ENCODE data around the gene AK8.

AK8 gene

DNA sequence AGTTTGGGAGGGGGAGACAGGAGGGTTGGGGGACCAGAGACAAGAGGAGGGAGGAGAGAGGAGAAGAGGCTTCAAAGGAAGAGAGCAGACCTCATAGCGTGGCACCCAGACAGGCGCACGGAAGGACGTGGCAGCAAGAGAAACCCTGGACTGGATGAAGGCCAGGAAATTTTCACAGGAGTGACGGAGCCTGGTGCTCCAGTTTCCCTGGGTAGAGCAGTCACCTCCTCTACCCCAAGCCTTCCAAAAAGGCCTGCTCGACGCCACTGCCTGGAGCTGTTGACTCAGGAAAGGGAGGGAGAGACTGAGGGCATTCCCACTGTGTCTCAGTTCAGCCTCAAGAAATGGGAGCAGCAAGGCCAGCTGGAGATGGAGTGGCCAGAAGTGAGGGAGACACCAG lies 19.3 kb downstream of the AK8 start:
- TF ChIP-seq NFRKB (IDR thresholded peaks at IDR 0.05), result no peak
- no peak for TF ChIP-seq HDGF (IDR thresholded peaks at IDR 0.05; ENCODE audit: borderline replicate concordance)
- no peak for TF ChIP-seq ZNF384 (IDR thresholded peaks at IDR 0.05)
- no peak for TF ChIP-seq BHLHE40 (IDR thresholded peaks at IDR 0.05; ENCODE audit: borderline replicate concordance)
- no peak for TF ChIP-seq PKNOX1 (IDR thresholded peaks at IDR 0.05)
- no peak for TF ChIP-seq ELF4 (IDR thresholded peaks at IDR 0.05)
- POLR2A ChIA-PET, result no interaction called here
- DNase-seq (ENCODE audit: extremely low spot score), result no peak
- CTCF ChIA-PET, result no interaction called here

GRCh38 chr9:132857616-132858342 lies 20.3 kb downstream of the AK8 start:
- POLR2A ChIA-PET, result no interaction called here
- TF ChIP-seq LEF1 (IDR thresholded peaks at IDR 0.05; ENCODE audit: borderline replicate concordance), result no peak
- 0 out of 2 replicates have a peak, but pooled peaks have one; percentile 23 for TF ChIP-seq PKNOX1 (IDR thresholded peaks at IDR 0.05)
- DNase-seq (ENCODE audit: extremely low spot score), result no peak
- CTCF ChIA-PET, result no interaction called here

GRCh38 chr9:132857031-132857430 lies 21.1 kb downstream of the AK8 start:
- no peak for TF ChIP-seq LEF1 (IDR thresholded peaks at IDR 0.05; ENCODE audit: borderline replicate concordance)
- TF ChIP-seq FOXA1 (IDR thresholded peaks at IDR 0.05), result no peak
- TF ChIP-seq CTBP1 (IDR thresholded peaks at IDR 0.05; ENCODE audit: borderline replicate concordance), result no peak
- TF ChIP-seq FOXK2 (IDR thresholded peaks at IDR 0.05), result no peak
- no peak for TF ChIP-seq ARNT (IDR thresholded peaks at IDR 0.05)
- no peak for TF ChIP-seq TARDBP (IDR thresholded peaks at IDR 0.05)
- no peak for TF ChIP-seq HDGF (IDR thresholded peaks at IDR 0.05; ENCODE audit: borderline replicate concordance)
- TF ChIP-seq SP1 (IDR thresholded peaks at IDR 0.05), result no peak
- no peak for TF ChIP-seq SUZ12 (IDR thresholded peaks at IDR 0.05)
- no peak for TF ChIP-seq BHLHE40 (IDR thresholded peaks at IDR 0.05; ENCODE audit: borderline replicate concordance)
- TF ChIP-seq L3MBTL2 (conservative IDR thresholded peaks at IDR 0.05), result no peak
- TF ChIP-seq ELF4 (IDR thresholded peaks at IDR 0.05), result no peak
- no peak for TF ChIP-seq FOXM1 (IDR thresholded peaks at IDR 0.05; ENCODE audit: borderline replicate concordance)
- no peak for TF ChIP-seq NFRKB (IDR thresholded peaks at IDR 0.05)
- TF ChIP-seq PKNOX1 (IDR thresholded peaks at IDR 0.05), result no peak
- TF ChIP-seq ZNF384 (IDR thresholded peaks at IDR 0.05), result no peak
- DNase-seq (ENCODE audit: extremely low spot score), result no peak
- ChIA-PET POLR2A (no interaction called here), CTCF (no interaction called here)

DNA sequence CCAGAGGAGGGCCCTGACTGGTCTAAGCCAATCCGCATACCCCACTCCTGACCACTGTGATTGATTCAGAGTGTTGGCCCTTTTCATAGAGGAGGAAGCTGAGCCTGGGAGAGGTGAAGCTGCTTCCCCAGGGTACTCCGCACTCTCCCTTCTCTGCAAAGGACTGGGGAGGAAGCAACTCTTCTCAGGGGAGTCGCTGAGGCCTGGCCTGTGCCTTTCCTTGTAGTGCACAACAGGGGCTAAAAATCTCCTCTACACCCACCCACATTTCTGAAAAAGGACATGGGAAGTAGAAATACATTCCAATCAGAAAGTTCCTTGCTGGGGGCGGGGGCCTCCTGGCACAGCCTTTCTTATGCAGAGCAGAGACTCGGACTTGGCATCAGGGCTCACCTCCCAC lies 22.2 kb downstream of the AK8 start:
- POLR2A ChIA-PET, result no interaction called here
- CTCF ChIA-PET, result no interaction called here
- DNase-seq (ENCODE audit: extremely low spot score), result no peak
- TF ChIP-seq CTBP1 (IDR thresholded peaks at IDR 0.05; ENCODE audit: borderline replicate concordance) (no peak), FOXK2 (IDR thresholded peaks at IDR 0.05) (no peak), BHLHE40 (IDR thresholded peaks at IDR 0.05; ENCODE audit: borderline replicate concordance) (no peak), SP1 (IDR thresholded peaks at IDR 0.05) (no peak), FOXM1 (IDR thresholded peaks at IDR 0.05; ENCODE audit: borderline replicate concordance) (no peak), ARNT (IDR thresholded peaks at IDR 0.05) (no peak), TARDBP (IDR thresholded peaks at IDR 0.05) (no peak), PKNOX1 (IDR thresholded peaks at IDR 0.05) (no peak), L3MBTL2 (conservative IDR thresholded peaks at IDR 0.05) (no peak), HDGF (IDR thresholded peaks at IDR 0.05; ENCODE audit: borderline replicate concordance) (no peak), SUZ12 (IDR thresholded peaks at IDR 0.05) (no peak)

- ChIA-PET POLR2A (no interaction called here), CTCF (no interaction called here)
- DNase-seq (ENCODE audit: extremely low spot score), result no peak
- TF ChIP-seq NFRKB (IDR thresholded peaks at IDR 0.05), result no peak
- no peak for TF ChIP-seq ZNF384 (IDR thresholded peaks at IDR 0.05)
- no peak for TF ChIP-seq BHLHE40 (IDR thresholded peaks at IDR 0.05; ENCODE audit: borderline replicate concordance)
- no peak for TF ChIP-seq FOXK2 (IDR thresholded peaks at IDR 0.05)
- TF ChIP-seq FOXM1 (IDR thresholded peaks at IDR 0.05; ENCODE audit: borderline replicate concordance), result no peak
- no peak for TF ChIP-seq L3MBTL2 (conservative IDR thresholded peaks at IDR 0.05)
- no peak for TF ChIP-seq SP1 (IDR thresholded peaks at IDR 0.05)
- no peak for TF ChIP-seq CTBP1 (IDR thresholded peaks at IDR 0.05; ENCODE audit: borderline replicate concordance)
- TF ChIP-seq PKNOX1 (IDR thresholded peaks at IDR 0.05), result no peak
- no peak for TF ChIP-seq SUZ12 (IDR thresholded peaks at IDR 0.05)
- no peak for TF ChIP-seq ELF4 (IDR thresholded peaks at IDR 0.05)
- TF ChIP-seq LEF1 (IDR thresholded peaks at IDR 0.05; ENCODE audit: borderline replicate concordance), result no peak
- no peak for TF ChIP-seq HDGF (IDR thresholded peaks at IDR 0.05; ENCODE audit: borderline replicate concordance)
- TF ChIP-seq ARNT (IDR thresholded peaks at IDR 0.05), result no peak
- TF ChIP-seq FOXA1 (IDR thresholded peaks at IDR 0.05), result no peak
- no peak for TF ChIP-seq TARDBP (IDR thresholded peaks at IDR 0.05)
Observed at GRCh38 chr9:132854832-132855231, 23.3 kb downstream of the AK8 start.
